ENCODE results near the gene TRDMT1. TPM values are rescaled to one million over a fixed set of nuclear protein-coding genes. Genes with fewer than 3 reads are reported as not detected.
"Not testable (repeated sequence)": the region's sequence is repeated elsewhere in the genome, so short reads cannot be mapped to it uniquely, and the experiment has no call there.

Gene TRDMT1
- total RNA-seq, 1 experiment from 2014 or later: 4.2 TPM

GRCh38 chr10:17115683-17116082 lies 85.8 kb downstream of the TRDMT1 start:
- Histone ChIP-seq H3K4me3 (peak overlapping the region; percentile 56), H2AFZ (peak overlapping the region; percentile 76), H3K27me3 (ENCODE audit: insufficient read depth, low read depth) (no peaks in the 10 kb centered on the region), H3K27ac (peak overlapping the region; percentile 80), H3K9me3 (ENCODE audit: insufficient read depth, low read depth) (no peaks in the 10 kb centered on the region), H4K20me1 (ENCODE audit: insufficient read depth) (no peaks in the 10 kb centered on the region), H3K9me2 (ENCODE audit: insufficient read depth) (no peaks in the 10 kb centered on the region), H3K4me1 (replicated peaks; ENCODE audit: insufficient read depth) (peaks cover 20% of the 10 kb centered on the region), H3K79me2 (ENCODE audit: low read depth) (no peaks in the 10 kb centered on the region), H3K36me3 (ENCODE audit: low read depth) (no peaks in the 10 kb centered on the region), H3F3A (ENCODE audit: insufficient read depth, low read depth) (peaks cover 3% of the 10 kb centered on the region; the same call in 1 of the 2 replicates), H3K4me2 (peak overlapping the region; percentile 91)
- TSS peak; percentile 74 for BruUV-seq (replicated peaks)
- ChIA-PET CTCF (no interaction called here), POLR2A (ENCODE audit: unreplicated experiment) (interaction anchor here (0.5 kb wide), 1 partner anchor 14 kb away, joined by 6 read pairs; no protein-coding TSS in a partner anchor)
- intact Hi-C loops (cut with micrococcal nuclease; ENCODE audit: unreplicated experiment): loop anchor here (1.0 kb wide), 1 partner anchor 52 kb away; no protein-coding TSS in a partner anchor
- DNase-seq: peak; percentile 16 to 80
- TF ChIP-seq CTCF (conservative IDR thresholded peaks at IDR 0.05): no peak; the same call in 1 of the 2 replicates
- no peak for TF ChIP-seq EZH2 (IDR thresholded peaks at IDR 0.05; ENCODE audit: low read depth)

GRCh38 chr10:17114878-17115444 lies 86.5 kb downstream of the TRDMT1 start:
- H3K4me3 ChIP-seq: peak overlapping the region; percentile 56
- H3K9me2 ChIP-seq (ENCODE audit: insufficient read depth); H3K9me3 ChIP-seq (ENCODE audit: insufficient read depth, low read depth); H3F3A ChIP-seq (ENCODE audit: insufficient read depth, low read depth); H3K79me2 ChIP-seq (ENCODE audit: low read depth); H3K36me3 ChIP-seq (ENCODE audit: low read depth); H3K27me3 ChIP-seq (ENCODE audit: insufficient read depth, low read depth); H4K20me1 ChIP-seq (ENCODE audit: insufficient read depth); POLR2A ChIA-PET (ENCODE audit: unreplicated experiment): not testable (repeated sequence)
- peak in 1 of 2 experiments; percentile 80 for DNase-seq
- peak overlapping the region; percentile 91 for H3K4me2 ChIP-seq
- BruUV-seq (replicated peaks): TSS peak; percentile 49
- peaks cover 20% of the 10 kb centered on the region for H3K4me1 ChIP-seq (replicated peaks; ENCODE audit: insufficient read depth)
- intact Hi-C loops (cut with micrococcal nuclease; ENCODE audit: unreplicated experiment): loop anchor here (1.0 kb wide), 1 partner anchor 52 kb away; no protein-coding TSS in a partner anchor
- H2AFZ ChIP-seq: peak overlapping the region; percentile 76
- H3K27ac ChIP-seq: peak overlapping the region; percentile 80
- CTCF ChIA-PET: interaction anchor here (0.6 kb wide), 1 partner anchor 64 kb away, joined by 6 read pairs; no protein-coding TSS in a partner anchor

DNA sequence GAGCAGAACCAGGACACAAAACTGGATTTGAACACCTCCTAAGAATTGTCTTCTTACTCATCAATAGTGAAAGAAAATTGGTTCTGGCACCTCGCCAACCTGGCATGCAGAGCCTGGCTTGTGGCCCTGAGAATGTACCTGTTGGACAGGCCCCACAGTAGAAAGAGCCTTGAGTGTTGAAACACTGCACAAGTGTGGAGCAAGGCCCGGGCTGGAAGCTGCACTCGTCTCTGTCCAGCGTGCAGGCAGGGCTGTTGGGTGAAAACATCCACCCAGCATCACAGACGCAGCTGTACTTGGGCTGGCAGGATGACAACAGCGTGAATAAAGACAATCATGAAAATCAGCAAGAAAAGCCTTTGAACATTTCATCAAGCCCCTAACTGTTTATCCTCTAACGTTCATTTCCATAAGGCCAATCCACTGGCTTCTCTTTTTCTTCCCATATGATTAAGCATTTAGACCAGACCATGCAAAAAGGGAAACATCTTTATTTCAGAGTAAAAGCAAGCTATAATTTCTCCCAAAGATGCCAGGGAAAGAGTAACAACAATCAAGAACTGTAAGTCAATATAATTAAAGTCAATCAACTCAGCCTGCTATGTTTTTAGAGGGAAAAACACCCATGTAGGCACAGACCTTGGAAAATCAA lies 87.5 kb downstream of the TRDMT1 start:
- Histone ChIP-seq H3K27ac (no peak overlapping the region), H3K4me1 (replicated peaks; ENCODE audit: insufficient read depth) (peaks cover 20% of the 10 kb centered on the region), H3K4me3 (no peak overlapping the region), H3K4me2 (no peak overlapping the region), H3K36me3 (ENCODE audit: low read depth) (no peaks in the 10 kb centered on the region), H4K20me1 (ENCODE audit: insufficient read depth) (no peaks in the 10 kb centered on the region), H3K27me3 (ENCODE audit: insufficient read depth, low read depth) (no peaks in the 10 kb centered on the region), H3K9me2 (ENCODE audit: insufficient read depth) (no peaks in the 10 kb centered on the region), H2AFZ (no peak overlapping the region), H3K79me2 (ENCODE audit: low read depth) (no peaks in the 10 kb centered on the region), H3K9me3 (ENCODE audit: insufficient read depth, low read depth) (no peaks in the 10 kb centered on the region), H3F3A (ENCODE audit: insufficient read depth, low read depth) (peaks cover 3% of the 10 kb centered on the region; the same call in 1 of the 2 replicates)
- intact Hi-C loops (cut with micrococcal nuclease; ENCODE audit: unreplicated experiment): no loop called here
- no peak for DNase-seq
- ChIA-PET CTCF (no interaction called here), POLR2A (ENCODE audit: unreplicated experiment) (no interaction called here)
- no peak for TF ChIP-seq EZH2 (IDR thresholded peaks at IDR 0.05; ENCODE audit: low read depth)
- TF ChIP-seq CTCF (conservative IDR thresholded peaks at IDR 0.05): no peak
- BruUV-seq (replicated peaks): no TSS peak
